HEK293 (cell line): ENCODE measurements around the gene PRXL2B.
A peak's percentile ranks its signal among the peaks of the same experiment; 100 is the strongest.

Experiments
- CTCF ChIA-PET: fragments of 350-600 bp; formaldehyde crosslinking; extraction: SDS; loops from one replicate; lab custom pipeline; 2021; ENCODE audit warnings: antibody characterized with exemption; lab: Yijun Ruan, JAX
- POLR2A ChIA-PET: fragments of 300-600 bp; formaldehyde crosslinking; extraction: SDS; loops from one replicate; lab custom pipeline; 2020; ENCODE audit warnings: antibody characterized with exemption, inconsistent platforms; lab: Yijun Ruan, JAX
- H3K27ac ChIP-seq: fragments of 200-500 bp; sonication (Bioruptor generic); 2 replicates; pipeline ENCODE4 v1.5.1; 2014; ENCODE audit warnings: low read depth, low read length, control low read depth, inconsistent platforms; ENCODE audit errors: extremely low read depth
- H3K36me3 ChIP-seq, 2 experiments: fragments of 200-500 bp in 1 of 2; sonication (Bioruptor generic) in 1 of 2; 1 replicate in 1 of 2; 2 replicates in 1 of 2; pipeline ENCODE4 v1.5.1; 2014 to 2017; ENCODE audit warnings: inconsistent platforms in 2 of 2, low read length in 2 of 2; ENCODE audit not compliant: control insufficient read depth in 2 of 2, insufficient read depth in 1 of 2
- H3K4me1 ChIP-seq: fragments of 200-500 bp; sonication (Bioruptor generic); 2 replicates; pipeline ENCODE4 v1.5.1; 2014; ENCODE audit warnings: mild to moderate bottlenecking, low read length, inconsistent platforms; ENCODE audit not compliant: control insufficient read depth, insufficient read depth
- H3K4me3 ChIP-seq: 2 replicates; pipeline ENCODE4 v1.5.1; 2011; ENCODE audit warnings: low read depth, mild to moderate bottlenecking, control low read depth, low read length, moderate library complexity
- H3K9me3 ChIP-seq: fragments of 200-500 bp; sonication (Bioruptor generic); 2 replicates; pipeline ENCODE4 v1.5.1; 2014; ENCODE audit warnings: low read depth, low read length, inconsistent platforms; ENCODE audit not compliant: control insufficient read depth, insufficient read depth
- GLIS1 ChIP-seq: fragments of 450-650 bp; formaldehyde crosslinking; IDR thresholded peaks from 2 replicates; pipeline ENCODE4 v1.5.1; 2016; ENCODE audit warnings: missing biosample characterization, missing genetic modification characterization
- REPIN1 ChIP-seq: fragments of 450-650 bp; formaldehyde crosslinking; IDR thresholded peaks from 2 replicates; pipeline ENCODE4 v1.5.1; 2017; ENCODE audit warnings: missing biosample characterization, missing genetic modification characterization, low read depth
- SCRT1 ChIP-seq: fragments of 450-650 bp; formaldehyde crosslinking; IDR thresholded peaks from 2 replicates; pipeline ENCODE4 v1.5.1; 2016; ENCODE audit warnings: missing biosample characterization, missing genetic modification characterization, borderline replicate concordance
- SCRT2 ChIP-seq: fragments of 450-650 bp; formaldehyde crosslinking; IDR thresholded peaks from 2 replicates; pipeline ENCODE4 v1.5.1; 2016; ENCODE audit warnings: missing biosample characterization, missing genetic modification characterization
- SP2 ChIP-seq: fragments of 450-650 bp; formaldehyde crosslinking; IDR thresholded peaks from 2 replicates; pipeline ENCODE4 v1.5.1; 2016; ENCODE audit warnings: missing biosample characterization, missing genetic modification characterization
- ZIC2 ChIP-seq: fragments of 450-650 bp; formaldehyde crosslinking; IDR thresholded peaks from 2 replicates; pipeline ENCODE4 v1.5.1; 2016; ENCODE audit warnings: missing biosample characterization, missing genetic modification characterization
- ZNF175 ChIP-seq: fragments of 450-650 bp; formaldehyde crosslinking; IDR thresholded peaks from 2 replicates; pipeline ENCODE4 v1.5.1; 2016; ENCODE audit warnings: missing biosample characterization, missing genetic modification characterization
- ZNF341 ChIP-seq: fragments of 450-650 bp; formaldehyde crosslinking; IDR thresholded peaks from 2 replicates; pipeline ENCODE4; 2016; ENCODE audit warnings: low read depth, missing biosample characterization, missing genetic modification characterization
- ZNF521 ChIP-seq: fragments of 450-650 bp; formaldehyde crosslinking; IDR thresholded peaks from 2 replicates; pipeline ENCODE4 v1.5.1; 2017; ENCODE audit warnings: missing biosample characterization, mild to moderate bottlenecking, missing genetic modification characterization
- ZNF530 ChIP-seq: fragments of 450-650 bp; formaldehyde crosslinking; IDR thresholded peaks from 2 replicates; pipeline ENCODE4 v1.5.1; 2016; ENCODE audit warnings: low read depth, missing biosample characterization, missing genetic modification characterization
- ZNF544 ChIP-seq: fragments of 450-650 bp; formaldehyde crosslinking; IDR thresholded peaks from 2 replicates; pipeline ENCODE4 v1.5.0; 2017; ENCODE audit warnings: missing biosample characterization, missing genetic modification characterization
- ZNF555 ChIP-seq: fragments of 450-650 bp; formaldehyde crosslinking; conservative IDR thresholded peaks from 2 replicates; pipeline ENCODE4 v1.5.1; 2017; ENCODE audit warnings: missing biosample characterization, mild to moderate bottlenecking, missing genetic modification characterization, inconsistent platforms
- ZNF561 ChIP-seq: fragments of 450-650 bp; IDR thresholded peaks from 2 replicates; pipeline ENCODE4 v1.5.1; 2018; ENCODE audit warnings: missing biosample characterization, missing genetic modification characterization, borderline replicate concordance
- ZNF626 ChIP-seq: fragments of 450-650 bp; sonication (Bioruptor Pico); formaldehyde crosslinking; IDR thresholded peaks from 2 replicates; pipeline ENCODE4 v1.5.1; 2018; ENCODE audit warnings: missing biosample characterization, missing genetic modification characterization, inconsistent platforms
- ZNF629 ChIP-seq: fragments of 450-650 bp; formaldehyde crosslinking; IDR thresholded peaks from 2 replicates; pipeline ENCODE4 v1.5.1; 2017; ENCODE audit warnings: missing biosample characterization, missing genetic modification characterization
- ZNF654 ChIP-seq: fragments of 450-650 bp; formaldehyde crosslinking; IDR thresholded peaks from 2 replicates; pipeline ENCODE4 v1.5.1; 2016; ENCODE audit warnings: low read depth, missing biosample characterization, missing genetic modification characterization
- ZNF785 ChIP-seq: fragments of 450-650 bp; formaldehyde crosslinking; IDR thresholded peaks from 2 replicates; pipeline ENCODE4 v1.5.1; 2016; ENCODE audit warnings: missing biosample characterization, missing genetic modification characterization
- ZNF792 ChIP-seq: fragments of 450-650 bp; formaldehyde crosslinking; IDR thresholded peaks from 2 replicates; pipeline ENCODE4 v1.5.1; 2016; ENCODE audit warnings: missing biosample characterization, missing genetic modification characterization
- ZSCAN16 ChIP-seq: fragments of 450-650 bp; formaldehyde crosslinking; IDR thresholded peaks from 2 replicates; pipeline ENCODE4 v1.5.1; 2016; ENCODE audit warnings: missing biosample characterization, missing genetic modification characterization
- ZSCAN30 ChIP-seq: fragments of 450-650 bp; IDR thresholded peaks from 2 replicates; pipeline ENCODE4 v1.5.1; 2018; ENCODE audit warnings: missing biosample characterization, mild to moderate bottlenecking, missing genetic modification characterization, moderate library complexity
- TF ChIP-seq, protein P1 (sequence below): fragments of 450-650 bp; formaldehyde crosslinking; IDR thresholded peaks from 2 replicates; pipeline ENCODE4 v1.5.1; 2016; ENCODE audit warnings: missing biosample characterization, missing genetic modification characterization
- TF ChIP-seq, protein P2 (sequence below): fragments of 450-650 bp; formaldehyde crosslinking; IDR thresholded peaks from 2 replicates; pipeline ENCODE4 v1.5.1; 2016; ENCODE audit warnings: missing biosample characterization, missing genetic modification characterization
- TF ChIP-seq, protein P3 (sequence below): fragments of 450-650 bp; formaldehyde crosslinking; IDR thresholded peaks from 2 replicates; pipeline ENCODE4 v1.5.1; 2016; ENCODE audit warnings: missing biosample characterization, missing genetic modification characterization, borderline replicate concordance

Gene PRXL2B

DNA sequence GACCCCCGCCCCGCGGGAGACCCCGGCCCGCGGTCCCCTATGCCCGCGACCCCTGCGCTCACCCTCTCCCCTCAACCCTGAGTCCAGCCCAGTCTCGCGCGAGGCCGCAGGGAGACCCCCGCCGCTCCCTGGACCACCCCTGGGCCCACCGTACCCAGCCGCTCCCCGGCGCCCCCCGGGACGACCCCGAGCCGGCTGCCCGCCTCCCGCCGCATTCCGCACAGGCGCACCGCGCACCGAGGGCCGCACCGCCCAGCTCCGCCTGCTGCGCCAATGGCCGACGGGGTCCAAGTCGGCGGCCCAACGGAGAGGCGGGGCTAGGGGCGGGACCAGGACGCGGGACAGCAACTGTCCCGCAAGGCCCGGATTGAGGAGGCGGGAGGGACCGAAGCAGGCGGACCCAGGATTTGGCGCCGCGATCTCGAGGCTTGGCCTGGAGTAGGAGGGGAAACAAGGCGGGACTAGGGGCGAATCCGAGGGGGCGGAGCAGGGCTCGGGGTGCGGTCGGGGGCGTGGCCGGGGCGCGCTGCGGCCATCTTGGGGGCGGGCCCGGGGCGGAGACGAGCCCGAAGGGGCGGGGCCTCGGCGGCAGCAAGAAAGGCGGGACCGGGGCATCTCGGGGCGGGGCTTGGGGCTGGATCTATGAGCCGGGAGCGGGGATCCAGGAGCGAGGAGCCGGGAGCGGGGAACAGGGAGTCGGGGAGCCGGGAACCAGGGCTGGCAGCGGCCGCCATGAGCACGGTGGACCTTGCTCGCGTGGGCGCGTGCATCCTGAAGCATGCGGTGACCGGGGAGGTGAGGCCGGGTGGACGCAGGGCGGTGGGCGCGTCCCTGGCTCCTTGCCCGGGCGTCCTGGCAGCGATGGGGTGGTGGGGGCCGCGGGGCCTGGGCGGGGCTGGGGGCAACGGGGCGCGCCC, at the start of gene PRXL2B (continued):
- TF ChIP-seq REPIN1 (tag by site-specific recombination) = no peak

DNA sequence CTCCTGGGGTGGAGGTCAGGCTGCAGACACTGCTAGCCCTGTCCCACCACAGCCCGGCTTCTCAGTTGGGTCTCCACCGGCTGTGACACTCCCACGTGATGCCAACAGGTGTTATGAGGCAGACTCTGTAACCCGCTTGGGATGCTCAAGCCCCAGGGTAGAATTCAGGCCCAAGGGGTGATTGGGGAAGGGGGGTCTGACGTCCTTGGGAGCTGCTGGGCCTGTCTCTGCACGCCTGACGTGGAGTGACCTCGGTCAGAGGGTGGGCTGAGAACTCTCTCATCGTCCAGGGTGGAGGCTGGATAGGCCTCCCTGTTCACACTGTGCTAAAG, 48.8 kb upstream of the PRXL2B start:
- CTCF ChIA-PET = no interaction called here
- POLR2A ChIA-PET = no interaction called here

DNA sequence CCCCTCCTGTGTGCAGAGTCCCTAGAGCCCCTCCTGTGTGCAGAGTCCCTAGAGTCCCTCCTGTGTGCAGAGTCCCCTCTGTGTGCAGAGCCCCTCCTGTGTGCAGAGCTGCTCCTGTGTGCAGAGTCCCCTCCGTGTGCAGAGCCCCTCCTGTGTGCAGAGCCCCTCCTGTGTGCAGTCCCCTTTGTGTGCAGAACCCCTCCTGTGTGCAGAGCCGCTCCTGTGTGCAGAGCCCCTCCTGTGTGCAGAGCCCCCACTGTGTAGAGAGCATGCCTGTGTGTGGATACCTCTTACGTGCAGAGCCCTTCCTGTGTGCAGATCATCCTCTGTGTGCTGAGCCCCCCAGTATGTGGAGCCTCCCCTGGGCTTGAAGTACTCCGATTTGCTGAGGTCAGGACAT, 48.2 kb upstream of the PRXL2B start:
- POLR2A ChIA-PET = no interaction called here
- H3K4me3 ChIP-seq = no peak overlapping the region
- H3K9me3 ChIP-seq = no peaks in the 10 kb centered on the region
- CTCF ChIA-PET = interaction anchor here (0.6 kb wide), 1 partner anchor 59 kb away, joined by 6 read pairs; no protein-coding TSS in a partner anchor
- TF ChIP-seq ZNF341 (tag by site-specific recombination) = no peak
- peak; percentile 99 for TF ChIP-seq ZSCAN16 (tag by site-specific recombination)
- TF ChIP-seq, all 188 proteins: peak for 1
- Histone ChIP-seq H3K27ac (no peak overlapping the region), H3K36me3 (no peaks in the 10 kb centered on the region), H3K4me1 (peaks cover 6% of the 10 kb centered on the region)

More for the DNA sequence above, 48.8 kb upstream of the PRXL2B start:
- peaks cover 6% of the 10 kb centered on the region for H3K4me1 ChIP-seq
- H3K27ac ChIP-seq = no peak overlapping the region
- H3K36me3 ChIP-seq = no peaks in the 10 kb centered on the region
- no peak for TF ChIP-seq ZNF521 (tag by site-specific recombination)
- peak; percentile 43 for TF ChIP-seq GLIS1 (tag by site-specific recombination)
- TF ChIP-seq SCRT2 (tag by site-specific recombination) = peak; percentile 95
- TF ChIP-seq ZIC2 = peak; percentile 87
- TF ChIP-seq ZNF555 (tag by site-specific recombination) = no peak
- peak; percentile 79; the same call in 1 of the 2 replicates for TF ChIP-seq SCRT1 (tag by site-specific recombination)
- TF ChIP-seq SP2 (tag by site-specific recombination) = no peak
- no peaks in the 10 kb centered on the region for H3K9me3 ChIP-seq
- no peak overlapping the region for H3K4me3 ChIP-seq

DNA sequence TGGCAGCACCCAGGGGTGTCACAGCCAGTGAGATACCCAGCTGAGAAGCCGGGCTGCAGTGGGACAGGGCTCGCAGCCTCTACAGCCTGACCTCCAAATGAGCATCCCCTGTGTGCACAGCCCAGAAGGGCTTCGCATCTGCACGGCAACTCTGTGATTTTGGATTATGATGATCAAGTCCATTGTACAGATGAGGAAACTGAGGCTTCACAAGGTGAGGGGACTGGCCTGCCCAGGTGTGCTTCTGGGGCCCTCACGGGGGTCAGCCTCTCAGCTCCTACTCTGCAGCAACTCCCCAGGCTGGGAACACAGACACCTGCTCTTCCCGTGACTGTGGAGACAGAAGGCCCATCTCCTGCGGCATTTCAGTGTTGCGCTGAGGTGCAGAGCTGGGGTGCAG, 47.7 kb upstream of the PRXL2B start:
- POLR2A ChIA-PET = no interaction called here
- no peak overlapping the region for H3K4me3 ChIP-seq
- H3K27ac ChIP-seq = no peak overlapping the region
- TF ChIP-seq ZSCAN30 (no peak), ZNF785 (tag by site-specific recombination) (no peak), ZNF175 (tag by site-specific recombination) (no peak), ZNF561 (tag by site-specific recombination) (no peak), ZNF792 (tag by site-specific recombination) (no peak), ZNF544 (tag by site-specific recombination) (no peak), ZNF626 (no peak), ZNF629 (tag by site-specific recombination) (no peak), ZNF530 (tag by site-specific recombination) (no peak), ZNF654 (tag by site-specific recombination) (no peak)
- TF ChIP-seq, protein P1, sequence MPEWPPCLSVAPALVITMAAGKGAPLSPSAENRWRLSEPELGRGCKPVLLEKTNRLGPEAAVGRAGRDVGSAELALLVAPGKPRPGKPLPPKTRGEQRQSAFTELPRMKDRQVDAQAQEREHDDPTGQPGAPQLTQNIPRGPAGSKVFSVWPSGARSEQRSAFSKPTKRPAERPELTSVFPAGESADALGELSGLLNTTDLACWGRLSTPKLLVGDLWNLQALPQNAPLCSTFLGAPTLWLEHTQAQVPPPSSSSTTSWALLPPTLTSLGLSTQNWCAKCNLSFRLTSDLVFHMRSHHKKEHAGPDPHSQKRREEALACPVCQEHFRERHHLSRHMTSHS (tag by site-specific recombination) = no peak
- TF ChIP-seq, protein P2, sequence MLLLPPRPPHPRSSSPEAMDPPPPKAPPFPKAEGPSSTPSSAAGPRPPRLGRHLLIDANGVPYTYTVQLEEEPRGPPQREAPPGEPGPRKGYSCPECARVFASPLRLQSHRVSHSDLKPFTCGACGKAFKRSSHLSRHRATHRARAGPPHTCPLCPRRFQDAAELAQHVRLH (tag by site-specific recombination) = no peak
- TF ChIP-seq, protein P3, sequence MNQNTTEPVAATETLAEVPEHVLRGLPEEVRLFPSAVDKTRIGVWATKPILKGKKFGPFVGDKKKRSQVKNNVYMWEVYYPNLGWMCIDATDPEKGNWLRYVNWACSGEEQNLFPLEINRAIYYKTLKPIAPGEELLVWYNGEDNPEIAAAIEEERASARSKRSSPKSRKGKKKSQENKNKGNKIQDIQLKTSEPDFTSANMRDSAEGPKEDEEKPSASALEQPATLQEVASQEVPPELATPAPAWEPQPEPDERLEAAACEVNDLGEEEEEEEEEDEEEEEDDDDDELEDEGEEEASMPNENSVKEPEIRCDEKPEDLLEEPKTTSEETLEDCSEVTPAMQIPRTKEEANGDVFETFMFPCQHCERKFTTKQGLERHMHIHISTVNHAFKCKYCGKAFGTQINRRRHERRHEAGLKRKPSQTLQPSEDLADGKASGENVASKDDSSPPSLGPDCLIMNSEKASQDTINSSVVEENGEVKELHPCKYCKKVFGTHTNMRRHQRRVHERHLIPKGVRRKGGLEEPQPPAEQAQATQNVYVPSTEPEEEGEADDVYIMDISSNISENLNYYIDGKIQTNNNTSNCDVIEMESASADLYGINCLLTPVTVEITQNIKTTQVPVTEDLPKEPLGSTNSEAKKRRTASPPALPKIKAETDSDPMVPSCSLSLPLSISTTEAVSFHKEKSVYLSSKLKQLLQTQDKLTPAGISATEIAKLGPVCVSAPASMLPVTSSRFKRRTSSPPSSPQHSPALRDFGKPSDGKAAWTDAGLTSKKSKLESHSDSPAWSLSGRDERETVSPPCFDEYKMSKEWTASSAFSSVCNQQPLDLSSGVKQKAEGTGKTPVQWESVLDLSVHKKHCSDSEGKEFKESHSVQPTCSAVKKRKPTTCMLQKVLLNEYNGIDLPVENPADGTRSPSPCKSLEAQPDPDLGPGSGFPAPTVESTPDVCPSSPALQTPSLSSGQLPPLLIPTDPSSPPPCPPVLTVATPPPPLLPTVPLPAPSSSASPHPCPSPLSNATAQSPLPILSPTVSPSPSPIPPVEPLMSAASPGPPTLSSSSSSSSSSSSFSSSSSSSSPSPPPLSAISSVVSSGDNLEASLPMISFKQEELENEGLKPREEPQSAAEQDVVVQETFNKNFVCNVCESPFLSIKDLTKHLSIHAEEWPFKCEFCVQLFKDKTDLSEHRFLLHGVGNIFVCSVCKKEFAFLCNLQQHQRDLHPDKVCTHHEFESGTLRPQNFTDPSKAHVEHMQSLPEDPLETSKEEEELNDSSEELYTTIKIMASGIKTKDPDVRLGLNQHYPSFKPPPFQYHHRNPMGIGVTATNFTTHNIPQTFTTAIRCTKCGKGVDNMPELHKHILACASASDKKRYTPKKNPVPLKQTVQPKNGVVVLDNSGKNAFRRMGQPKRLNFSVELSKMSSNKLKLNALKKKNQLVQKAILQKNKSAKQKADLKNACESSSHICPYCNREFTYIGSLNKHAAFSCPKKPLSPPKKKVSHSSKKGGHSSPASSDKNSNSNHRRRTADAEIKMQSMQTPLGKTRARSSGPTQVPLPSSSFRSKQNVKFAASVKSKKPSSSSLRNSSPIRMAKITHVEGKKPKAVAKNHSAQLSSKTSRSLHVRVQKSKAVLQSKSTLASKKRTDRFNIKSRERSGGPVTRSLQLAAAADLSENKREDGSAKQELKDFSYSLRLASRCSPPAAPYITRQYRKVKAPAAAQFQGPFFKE (tag by site-specific recombination) = no peak
- H3K9me3 ChIP-seq = no peaks in the 10 kb centered on the region
- H3K4me1 ChIP-seq = peaks cover 6% of the 10 kb centered on the region
- H3K36me3 ChIP-seq = no peaks in the 10 kb centered on the region
- CTCF ChIA-PET = interaction anchor here (0.6 kb wide), 1 partner anchor 60 kb away, joined by 6 read pairs; no protein-coding TSS in a partner anchor
